Measurements from ENCODE around the gene CKS1B. TPM values are rescaled to one million over a fixed set of nuclear protein-coding genes. Genes with fewer than 3 reads are reported as not detected.

The CKS1B gene
- total and polyA plus RNA-seq, 9 of the 15 experiments (the other 6 are each of a cell fraction or from before 2014, with no cell fraction given), result 215 to 1,103 (median 460) TPM

DNA sequence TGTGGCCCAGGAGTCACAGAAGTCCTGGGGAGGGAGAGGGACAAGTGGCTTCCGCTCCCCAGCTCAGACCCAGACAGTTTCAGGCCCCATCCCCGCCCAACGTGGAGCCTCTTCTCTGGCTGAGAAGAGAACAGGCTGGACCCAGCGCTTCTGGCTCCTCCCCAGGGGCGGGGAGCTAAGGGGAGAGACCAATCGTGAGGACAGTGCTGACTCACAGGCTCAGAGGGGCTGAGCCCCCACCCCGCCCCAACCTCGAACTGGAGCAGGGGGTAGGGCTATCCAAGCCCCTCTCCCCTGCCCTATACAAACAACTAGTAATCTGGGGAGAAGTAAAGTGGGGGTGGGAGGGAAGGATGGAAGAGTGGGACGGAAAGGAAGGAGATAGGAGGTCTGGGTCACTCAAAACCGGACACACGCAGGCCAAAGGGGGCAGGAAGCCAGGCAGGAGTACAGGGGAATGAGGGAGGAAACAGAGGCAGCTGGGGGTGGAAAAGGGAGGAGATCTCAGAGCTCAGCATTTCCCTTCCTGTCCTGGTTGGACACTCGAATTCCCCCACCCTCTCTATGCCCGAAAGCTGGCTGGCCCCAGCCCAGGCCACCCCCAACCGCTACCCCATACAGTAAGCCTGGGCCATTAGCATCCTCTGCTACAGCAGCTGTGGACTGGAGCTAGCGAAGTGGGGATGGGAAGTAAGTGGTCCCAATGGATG is 3.7 kb upstream of the CKS1B start, which contains the start of gene SHC1 (continued):
- TF ChIP-seq, protein P1, sequence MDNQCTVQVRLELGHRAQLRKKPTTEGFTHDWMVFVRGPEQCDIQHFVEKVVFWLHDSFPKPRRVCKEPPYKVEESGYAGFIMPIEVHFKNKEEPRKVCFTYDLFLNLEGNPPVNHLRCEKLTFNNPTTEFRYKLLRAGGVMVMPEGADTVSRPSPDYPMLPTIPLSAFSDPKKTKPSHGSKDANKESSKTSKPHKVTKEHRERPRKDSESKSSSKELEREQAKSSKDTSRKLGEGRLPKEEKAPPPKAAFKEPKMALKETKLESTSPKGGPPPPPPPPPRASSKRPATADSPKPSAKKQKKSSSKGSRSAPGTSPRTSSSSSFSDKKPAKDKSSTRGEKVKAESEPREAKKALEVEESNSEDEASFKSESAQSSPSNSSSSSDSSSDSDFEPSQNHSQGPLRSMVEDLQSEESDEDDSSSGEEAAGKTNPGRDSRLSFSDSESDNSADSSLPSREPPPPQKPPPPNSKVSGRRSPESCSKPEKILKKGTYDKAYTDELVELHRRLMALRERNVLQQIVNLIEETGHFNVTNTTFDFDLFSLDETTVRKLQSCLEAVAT (IDR thresholded peaks at IDR 0.05), result no peak
- TF ChIP-seq RCOR1 (IDR thresholded peaks at IDR 0.05; ENCODE audit: borderline replicate concordance in 1 of 2, low read depth in 2 of 2, low read length in 2 of 2) (0 out of 4 replicates have a peak, but pooled peaks of 1 of the 2 experiments have one; percentile 37), CBX2 (IDR thresholded peaks at IDR 0.05; ENCODE audit: insufficient read depth, low read length, poor library complexity, severe bottlenecking) (no peak), MCM7 (IDR thresholded peaks at IDR 0.05) (no peak), STAT5B (CRISPR knock-in tag; IDR thresholded peaks at IDR 0.05) (no peak), MEIS2 (IDR thresholded peaks at IDR 0.05; ENCODE audit: partially characterized antibody) (no peak), DPF2 (IDR thresholded peaks at IDR 0.05) (peak; percentile 84), MEF2D (tag; conservative IDR thresholded peaks at IDR 0.05; ENCODE audit: low read depth) (no peak), SUPT5H (IDR thresholded peaks at IDR 0.05) (peak; percentile 78)
- TF ChIP-seq, protein P2, sequence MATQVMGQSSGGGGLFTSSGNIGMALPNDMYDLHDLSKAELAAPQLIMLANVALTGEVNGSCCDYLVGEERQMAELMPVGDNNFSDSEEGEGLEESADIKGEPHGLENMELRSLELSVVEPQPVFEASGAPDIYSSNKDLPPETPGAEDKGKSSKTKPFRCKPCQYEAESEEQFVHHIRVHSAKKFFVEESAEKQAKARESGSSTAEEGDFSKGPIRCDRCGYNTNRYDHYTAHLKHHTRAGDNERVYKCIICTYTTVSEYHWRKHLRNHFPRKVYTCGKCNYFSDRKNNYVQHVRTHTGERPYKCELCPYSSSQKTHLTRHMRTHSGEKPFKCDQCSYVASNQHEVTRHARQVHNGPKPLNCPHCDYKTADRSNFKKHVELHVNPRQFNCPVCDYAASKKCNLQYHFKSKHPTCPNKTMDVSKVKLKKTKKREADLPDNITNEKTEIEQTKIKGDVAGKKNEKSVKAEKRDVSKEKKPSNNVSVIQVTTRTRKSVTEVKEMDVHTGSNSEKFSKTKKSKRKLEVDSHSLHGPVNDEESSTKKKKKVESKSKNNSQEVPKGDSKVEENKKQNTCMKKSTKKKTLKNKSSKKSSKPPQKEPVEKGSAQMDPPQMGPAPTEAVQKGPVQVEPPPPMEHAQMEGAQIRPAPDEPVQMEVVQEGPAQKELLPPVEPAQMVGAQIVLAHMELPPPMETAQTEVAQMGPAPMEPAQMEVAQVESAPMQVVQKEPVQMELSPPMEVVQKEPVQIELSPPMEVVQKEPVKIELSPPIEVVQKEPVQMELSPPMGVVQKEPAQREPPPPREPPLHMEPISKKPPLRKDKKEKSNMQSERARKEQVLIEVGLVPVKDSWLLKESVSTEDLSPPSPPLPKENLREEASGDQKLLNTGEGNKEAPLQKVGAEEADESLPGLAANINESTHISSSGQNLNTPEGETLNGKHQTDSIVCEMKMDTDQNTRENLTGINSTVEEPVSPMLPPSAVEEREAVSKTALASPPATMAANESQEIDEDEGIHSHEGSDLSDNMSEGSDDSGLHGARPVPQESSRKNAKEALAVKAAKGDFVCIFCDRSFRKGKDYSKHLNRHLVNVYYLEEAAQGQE (IDR thresholded peaks at IDR 0.05; ENCODE audit: borderline replicate concordance), result peak; percentile 56
- TF ChIP-seq, protein P2 (CRISPR knock-in tag; IDR thresholded peaks at IDR 0.05; ENCODE audit: low read depth), result no peak
- TF ChIP-seq, protein P3, sequence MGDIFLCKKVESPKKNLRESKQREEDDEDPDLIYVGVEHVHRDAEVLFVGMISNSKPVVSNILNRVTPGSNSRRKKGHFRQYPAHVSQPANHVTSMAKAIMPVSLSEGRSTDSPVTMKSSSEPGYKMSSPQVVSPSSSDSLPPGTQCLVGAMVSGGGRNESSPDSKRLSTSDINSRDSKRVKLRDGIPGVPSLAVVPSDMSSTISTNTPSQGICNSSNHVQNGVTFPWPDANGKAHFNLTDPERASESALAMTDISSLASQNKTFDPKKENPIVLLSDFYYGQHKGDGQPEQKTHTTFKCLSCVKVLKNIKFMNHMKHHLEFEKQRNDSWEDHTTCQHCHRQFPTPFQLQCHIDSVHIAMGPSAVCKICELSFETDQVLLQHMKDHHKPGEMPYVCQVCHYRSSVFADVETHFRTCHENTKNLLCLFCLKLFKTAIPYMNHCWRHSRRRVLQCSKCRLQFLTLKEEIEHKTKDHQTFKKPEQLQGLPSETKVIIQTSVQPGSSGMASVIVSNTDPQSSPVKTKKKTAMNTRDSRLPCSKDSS (IDR thresholded peaks at IDR 0.05; ENCODE audit: low read depth, partially characterized antibody), result no peak
- TF ChIP-seq, protein P4, sequence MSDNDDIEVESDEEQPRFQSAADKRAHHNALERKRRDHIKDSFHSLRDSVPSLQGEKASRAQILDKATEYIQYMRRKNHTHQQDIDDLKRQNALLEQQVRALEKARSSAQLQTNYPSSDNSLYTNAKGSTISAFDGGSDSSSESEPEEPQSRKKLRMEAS (CRISPR knock-in tag; IDR thresholded peaks at IDR 0.05), result peak; percentile 34; the same call in 1 of the 2 replicates
- TF ChIP-seq, protein P5, sequence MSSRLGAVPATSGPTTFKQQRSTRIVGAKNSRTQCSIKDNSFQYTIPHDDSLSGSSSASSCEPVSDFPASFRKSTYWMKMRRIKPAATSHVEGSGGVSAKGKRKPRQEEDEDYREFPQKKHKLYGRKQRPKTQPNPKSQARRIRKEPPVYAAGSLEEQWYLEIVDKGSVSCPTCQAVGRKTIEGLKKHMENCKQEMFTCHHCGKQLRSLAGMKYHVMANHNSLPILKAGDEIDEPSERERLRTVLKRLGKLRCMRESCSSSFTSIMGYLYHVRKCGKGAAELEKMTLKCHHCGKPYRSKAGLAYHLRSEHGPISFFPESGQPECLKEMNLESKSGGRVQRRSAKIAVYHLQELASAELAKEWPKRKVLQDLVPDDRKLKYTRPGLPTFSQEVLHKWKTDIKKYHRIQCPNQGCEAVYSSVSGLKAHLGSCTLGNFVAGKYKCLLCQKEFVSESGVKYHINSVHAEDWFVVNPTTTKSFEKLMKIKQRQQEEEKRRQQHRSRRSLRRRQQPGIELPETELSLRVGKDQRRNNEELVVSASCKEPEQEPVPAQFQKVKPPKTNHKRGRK (tag; IDR thresholded peaks at IDR 0.05), result no peak
